NK-92 (cell line): ENCODE results near the gene UBAP1L.
"Not testable (repeated sequence)": the region's sequence is repeated elsewhere in the genome, so short reads cannot be mapped to it uniquely, and the experiment has no call there.

Experiments
- DNase-seq: peaks from one replicate; lab custom pipeline; 2025; ENCODE audit not compliant: unreplicated experiment; lab: John Stamatoyannopoulos, UW

UBAP1L gene

GRCh38 chr15:65085207-65085753 lies 29.7 kb downstream of the UBAP1L start:
- no peak for DNase-seq

DNA sequence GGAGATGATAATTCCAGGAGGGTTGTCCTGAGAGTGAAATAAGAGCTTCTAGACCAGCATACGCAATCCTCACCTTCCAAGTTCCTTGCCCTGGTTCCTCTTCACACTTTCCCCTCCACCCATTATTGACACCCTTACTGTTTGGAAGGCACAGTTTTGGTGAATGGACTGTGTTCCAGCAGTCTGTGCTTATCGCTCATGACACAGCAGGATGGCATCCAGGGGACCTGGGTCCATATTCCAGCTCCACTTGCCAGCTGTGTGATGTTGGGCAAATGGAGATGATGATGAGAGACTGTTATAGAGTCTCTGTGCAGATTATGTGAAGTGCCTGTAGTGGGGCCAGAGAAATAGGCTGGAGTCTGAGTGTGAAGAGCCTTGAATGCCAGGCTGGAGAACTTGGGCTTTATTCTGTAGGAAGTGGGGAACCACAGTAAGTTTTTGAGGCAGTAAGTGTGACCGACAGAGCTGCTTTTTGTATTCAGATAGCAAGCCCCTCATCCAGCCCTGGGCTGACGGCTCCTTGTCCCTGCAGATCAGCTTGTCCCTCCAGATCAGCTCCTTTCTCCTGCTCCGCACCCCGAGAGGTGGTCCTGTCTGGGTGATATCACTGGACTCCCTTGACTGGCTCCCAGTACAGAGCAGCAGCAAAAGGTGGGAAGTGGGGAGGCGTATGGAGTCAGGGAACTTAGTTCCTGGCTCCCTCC lies 30.3 kb downstream of the UBAP1L start:
- DNase-seq = no peak

GRCh38 chr15:65083262-65083701 lies 31.7 kb downstream of the UBAP1L start:
- no peak for DNase-seq

DNA sequence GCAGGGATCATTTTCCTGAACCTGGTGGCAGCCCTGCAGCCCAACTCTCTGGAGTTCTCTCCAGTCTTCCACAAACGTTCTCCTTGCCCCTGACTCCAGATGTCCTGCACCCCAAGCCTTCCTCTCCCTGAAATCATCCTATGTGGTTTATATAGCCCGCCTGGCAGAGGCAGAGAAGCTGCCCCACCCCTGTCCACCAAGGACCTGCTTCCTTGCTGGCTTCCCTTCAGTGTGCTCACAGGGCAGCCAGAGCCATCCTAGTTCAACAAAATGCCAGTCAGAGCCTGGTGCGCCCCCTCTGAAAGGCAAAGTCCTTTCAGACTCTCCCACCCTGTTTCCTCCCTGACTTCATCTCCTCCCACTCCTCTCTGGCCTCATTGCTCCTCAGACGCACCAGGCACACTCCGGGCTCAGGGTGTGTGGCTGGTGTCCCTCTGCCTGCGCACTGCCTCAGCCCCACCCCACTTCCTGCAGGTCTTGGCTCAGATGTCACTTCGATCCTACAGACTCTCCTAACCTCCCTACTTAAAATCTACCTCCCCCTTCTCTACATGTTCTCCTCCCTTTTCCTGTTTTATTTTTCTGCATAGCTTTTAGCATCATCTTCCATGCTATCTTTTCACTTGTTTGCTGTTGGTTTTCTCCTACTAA lies 32.6 kb downstream of the UBAP1L start:
- DNase-seq = no peak

GRCh38 chr15:65081758-65082157 lies 33.2 kb downstream of the UBAP1L start:
- no peak for DNase-seq

DNA sequence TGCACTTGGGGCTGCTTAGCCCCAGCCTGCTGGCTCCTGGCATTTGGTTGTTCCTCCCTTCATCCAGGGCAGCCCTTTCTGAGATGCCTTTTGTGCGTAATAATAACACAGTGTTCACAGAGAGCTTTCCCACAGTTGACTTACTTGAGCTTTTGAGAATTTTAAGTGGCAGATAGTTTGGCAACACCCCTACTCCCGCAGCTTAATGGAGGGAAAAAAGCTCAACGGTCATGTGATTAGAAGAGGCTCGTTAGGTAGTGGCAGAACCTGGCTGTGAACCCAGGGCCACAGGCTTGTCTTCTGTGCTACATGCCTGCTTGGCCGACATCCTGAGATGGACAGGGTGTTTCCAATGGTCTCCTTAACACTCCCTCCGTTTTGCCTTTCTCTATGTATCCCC lies 33.7 kb downstream of the UBAP1L start:
- no peak for DNase-seq

DNA sequence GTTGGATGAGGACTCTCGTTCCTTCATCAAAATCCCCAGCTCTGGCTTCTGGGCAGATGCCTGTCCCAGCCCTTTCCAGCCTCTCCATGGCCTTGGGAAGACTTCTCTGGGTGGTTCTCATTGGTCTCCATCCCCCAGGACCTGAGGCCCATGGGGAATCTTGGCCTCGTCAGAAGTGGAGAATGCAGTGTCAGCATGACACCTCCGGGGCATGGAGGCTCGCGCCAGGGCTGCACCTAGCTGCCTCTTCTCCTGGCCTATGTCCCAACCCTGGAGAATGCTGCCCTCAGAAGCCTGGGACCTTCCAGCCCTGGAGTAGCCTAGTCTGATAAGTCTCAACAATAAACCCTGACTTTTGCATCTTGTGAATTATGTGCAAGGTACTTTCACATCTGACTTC lies 35.4 kb downstream of the UBAP1L start:
- DNase-seq = no peak

GRCh38 chr15:65077981-65078352 lies 37.0 kb downstream of the UBAP1L start:
- no peak for DNase-seq

DNA sequence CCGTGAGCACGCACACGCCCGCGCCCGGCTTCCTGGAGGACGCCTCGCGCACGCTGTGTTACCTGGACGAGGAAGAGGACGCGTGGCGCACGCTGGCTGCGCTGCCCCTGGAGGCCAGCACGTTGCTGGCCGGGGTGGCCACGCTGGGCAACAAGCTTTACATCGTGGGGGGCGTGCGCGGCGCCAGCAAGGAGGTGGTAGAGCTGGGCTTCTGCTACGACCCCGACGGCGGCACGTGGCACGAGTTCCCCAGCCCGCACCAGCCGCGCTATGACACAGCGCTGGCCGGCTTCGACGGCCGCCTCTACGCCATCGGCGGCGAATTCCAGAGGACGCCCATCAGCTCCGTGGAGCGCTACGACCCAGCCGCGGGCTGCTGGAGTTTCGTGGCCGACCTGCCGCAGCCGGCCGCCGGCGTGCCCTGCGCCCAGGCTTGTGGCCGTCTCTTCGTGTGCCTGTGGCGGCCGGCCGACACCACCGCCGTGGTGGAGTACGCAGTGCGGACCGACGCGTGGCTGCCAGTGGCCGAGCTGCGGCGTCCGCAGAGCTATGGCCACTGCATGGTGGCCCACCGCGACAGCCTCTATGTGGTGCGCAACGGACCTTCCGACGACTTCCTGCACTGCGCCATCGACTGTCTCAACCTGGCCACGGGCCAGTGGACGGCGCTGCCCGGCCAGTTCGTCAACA lies 37.6 kb downstream of the UBAP1L start:
- no peak for DNase-seq

DNA sequence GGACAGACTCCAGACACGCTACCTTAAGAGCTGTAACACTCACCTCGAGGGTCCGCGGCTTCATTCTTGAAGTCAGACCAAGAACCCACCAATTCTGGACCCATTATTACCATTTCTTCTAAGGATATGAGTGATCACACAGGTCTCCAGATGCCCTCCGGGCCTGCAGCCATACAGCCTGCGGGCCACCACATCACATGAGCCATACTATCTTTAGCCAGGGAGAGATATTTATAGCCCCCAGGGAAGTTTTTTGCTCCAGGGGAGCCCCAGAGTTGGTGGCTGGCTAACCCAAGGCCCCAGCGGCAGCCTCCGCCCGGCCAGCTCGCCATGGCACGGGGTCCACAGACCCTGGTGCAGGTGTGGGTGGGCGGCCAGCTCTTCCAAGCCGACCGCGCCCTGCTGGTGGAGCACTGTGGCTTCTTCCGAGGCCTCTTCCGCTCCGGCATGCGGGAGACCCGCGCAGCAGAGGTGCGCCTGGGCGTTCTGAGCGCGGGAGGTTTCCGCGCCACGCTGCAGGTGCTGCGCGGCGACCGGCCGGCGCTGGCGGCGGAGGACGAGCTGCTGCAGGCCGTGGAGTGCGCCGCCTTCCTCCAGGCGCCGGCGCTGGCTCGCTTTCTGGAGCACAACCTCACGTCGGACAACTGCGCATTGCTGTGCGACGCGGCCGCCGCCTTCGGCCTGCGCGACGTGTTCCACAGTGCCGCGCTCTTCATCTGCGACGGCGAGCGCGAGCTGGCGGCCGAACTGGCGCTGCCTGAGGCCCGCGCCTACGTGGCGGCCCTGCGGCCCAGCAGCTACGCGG lies 38.3 kb downstream of the UBAP1L start, which contains the start of gene KBTBD13:
KBTBD13 (plus strand) TSS at position 261 of the 805 bp plus-strand sequence; CDS start at position 331, 70 bp downstream.
- DNase-seq = no peak

- not testable (repeated sequence) for DNase-seq
Measured at GRCh38 chr15:65075607-65076395, 39.2 kb downstream of the UBAP1L start.

GRCh38 chr15:65074946-65075345 lies 40.1 kb downstream of the UBAP1L start:
- not testable (repeated sequence) for DNase-seq

DNA sequence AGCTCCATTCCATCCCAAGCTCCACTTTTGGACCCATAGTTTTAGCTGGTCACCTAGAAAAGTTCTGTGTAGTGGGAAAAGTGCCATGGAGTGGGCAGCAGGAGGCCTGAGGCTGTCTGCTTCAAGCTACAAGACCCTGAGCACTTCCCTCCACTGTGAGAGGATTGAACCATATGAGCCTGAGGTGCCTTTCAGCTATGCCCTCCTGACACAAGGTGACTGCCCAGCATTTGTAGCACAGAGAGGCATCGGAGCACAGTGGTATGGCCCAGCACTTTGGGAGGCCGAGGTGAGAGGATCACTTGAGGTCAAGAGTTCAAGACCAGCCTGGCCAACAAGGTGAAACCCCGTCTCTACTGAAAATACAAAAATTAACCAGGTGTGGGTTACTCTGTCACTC lies 42.4 kb downstream of the UBAP1L start:
- DNase-seq = no peak

GRCh38 chr15:65072027-65072426 lies 43.0 kb downstream of the UBAP1L start:
- DNase-seq = no peak

GRCh38 chr15:65071381-65071811 lies 43.6 kb downstream of the UBAP1L start:
- no peak for DNase-seq

- DNase-seq = no peak
Measured at GRCh38 chr15:65069779-65070546, 45.0 kb downstream of the UBAP1L start.

DNA sequence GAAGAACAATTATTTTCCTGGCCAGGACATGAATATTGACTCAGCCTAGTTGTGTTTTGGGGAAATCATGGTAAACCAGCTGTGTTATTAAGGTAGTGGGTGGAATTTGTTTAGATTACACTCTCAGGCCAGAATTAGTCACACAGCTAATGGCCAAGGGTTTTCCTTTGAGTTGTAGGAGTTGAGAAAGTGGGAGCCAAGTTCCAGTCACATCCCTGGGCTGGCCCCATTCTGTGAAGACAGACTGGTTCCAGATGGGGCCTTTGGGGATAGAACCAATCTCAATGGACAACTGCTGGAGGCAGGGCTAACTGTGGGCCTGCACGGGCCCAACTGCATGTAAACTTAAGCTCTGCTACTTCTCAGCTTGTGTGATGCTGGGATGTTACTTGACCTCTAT lies 45.8 kb downstream of the UBAP1L start:
- no peak for DNase-seq

GRCh38 chr15:65068403-65068788 lies 46.6 kb downstream of the UBAP1L start:
- DNase-seq = no peak

- no peak for DNase-seq
Measured at GRCh38 chr15:65067645-65068402, 47.2 kb downstream of the UBAP1L start, which contains the start of gene RASL12. Gene RASL12 (minus strand): TSS chr15:65067991. CDS start chr15:65067835, 156 bp downstream.
